HepG2 (cell line): ENCODE measurements around the gene TTBK2. TPM values are rescaled to one million over a fixed set of nuclear protein-coding genes. Genes with fewer than 3 reads are reported as not detected.

Experiments
- ATAC-seq: fragments of 200-7000 bp; cut with Tn5 transposase; 3 replicates; pipeline ENCODE4 v1.9.1; 2020; ENCODE audit warnings: mild to moderate bottlenecking, moderate library complexity
- BruUV-seq: library from RNA; stranded (reverse); fragments of 400-500 nt; replicated peaks from 2 replicates; lab custom pipeline; 2021; lab: Mats Ljungman, UMichigan
- CTCF ChIA-PET: fragments of 300-600 bp; formaldehyde crosslinking; extraction: SDS; loops from one replicate; lab custom pipeline; 2021; ENCODE audit warnings: low total read pairs, inconsistent platforms, low intra/inter-chr PET ratio; lab: Yijun Ruan, JAX
- POLR2A ChIA-PET: fragments of 350-600 bp; sonication (Branson Sonifier 250); formaldehyde crosslinking; loops from one replicate; lab custom pipeline; 2020; ENCODE audit warnings: antibody characterized with exemption, inconsistent platforms; lab: Yijun Ruan, JAX
- DNase-seq: peaks from one replicate; pipeline ENCODE4 v3.0.0-alpha.2; 2015; ENCODE audit warnings: low spot score
- FAIRE-seq: peaks from 3 replicates; lab custom pipeline; 2011; peaks lifted over from hg19 to GRCh38; lab: Jason Lieb, UNC
- H2AFZ ChIP-seq: one replicate; pipeline ENCODE4 v1.6.1; 2011; ENCODE audit warnings: low read length, inconsistent platforms
- H3K27ac ChIP-seq: fragments of 300-600 bp; 3 replicates; pipeline ENCODE4 v1.8.0; 2011; ENCODE audit warnings: mixed run types, mild to moderate bottlenecking, mixed read lengths, low read length, inconsistent platforms; ENCODE audit not compliant: insufficient read depth; ENCODE audit errors: extremely low read length
- H3K27me3 ChIP-seq, 2 experiments: fragments of 200-600 bp in 1 of 2; 2 replicates in 1 of 2; 3 replicates in 1 of 2; pipeline versions ENCODE4 v1.6.0 to v1.8.0; 2011; ENCODE audit warnings: low read length in 2 of 2, mild to moderate bottlenecking in 2 of 2, moderate library complexity in 2 of 2, inconsistent platforms in 1 of 2; ENCODE audit not compliant: insufficient read depth in 2 of 2, control insufficient read depth in 1 of 2
- H3K36me3 ChIP-seq, 2 experiments: fragments of 200-600 bp in 1 of 2; replicated peaks in 1 of 2; 2 replicates in 1 of 2; 3 replicates in 1 of 2; pipeline versions ENCODE4 v1.5.1 to v1.8.0; 2011; ENCODE audit warnings: low read length in 2 of 2, inconsistent platforms in 1 of 2; ENCODE audit not compliant: insufficient read depth in 2 of 2, control insufficient read depth in 1 of 2
- H3K4me1 ChIP-seq: 2 replicates; pipeline ENCODE4 v1.5.1; 2012; ENCODE audit warnings: low read length, inconsistent platforms; ENCODE audit not compliant: insufficient read depth
- H3K4me2 ChIP-seq: 2 replicates; pipeline ENCODE4 v1.6.0; 2011; ENCODE audit warnings: low read depth, low read length, inconsistent platforms
- H3K4me3 ChIP-seq, 3 experiments: fragments of 200-600 bp in 1 of 3; sonication (generic), shearing (Covaris generic) in 1 of 3; replicated peaks in 1 of 3; 2 replicates each; pipeline ENCODE4 v1.5.1; 2011 to 2016; ENCODE audit warnings: low read length in 3 of 3, inconsistent platforms in 2 of 3, low read depth in 2 of 3, mild to moderate bottlenecking in 2 of 3, control low read depth in 1 of 3, mixed read lengths in 1 of 3; ENCODE audit not compliant: insufficient read depth in 1 of 3
- H3K79me2 ChIP-seq: one replicate; pipeline ENCODE4 v1.6.1; 2011; ENCODE audit warnings: low read length, inconsistent platforms; ENCODE audit not compliant: insufficient read depth
- H3K9ac ChIP-seq: 2 replicates; pipeline ENCODE4 v1.6.0; 2011; ENCODE audit warnings: mild to moderate bottlenecking, low read depth, low read length, inconsistent platforms; ENCODE audit not compliant: insufficient read depth
- H3K9me3 ChIP-seq: 2 replicates; pipeline ENCODE4 v1.5.1; 2012; ENCODE audit warnings: mild to moderate bottlenecking, low read length
- H4K20me1 ChIP-seq: 2 replicates; pipeline ENCODE4 v1.6.0; 2011; ENCODE audit warnings: inconsistent platforms, mild to moderate bottlenecking, low read length, moderate library complexity; ENCODE audit not compliant: insufficient read depth
- AGO2 ChIP-seq: fragments of 200-400 bp; formaldehyde crosslinking; optimal IDR thresholded peaks from 2 replicates; pipeline ENCODE3; 2017; ENCODE audit warnings: mild to moderate bottlenecking, low read depth, low read length, moderate library complexity
- ARID5B ChIP-seq: IDR thresholded peaks from 2 replicates; pipeline ENCODE4 v1.4.0; 2020; ENCODE audit warnings: mild to moderate bottlenecking, missing genetic modification reagents
- CEBPZ ChIP-seq: IDR thresholded peaks from 2 replicates; pipeline ENCODE4 v1.6.1; 2012; ENCODE audit warnings: low read length, improper control_type of control experiment
- HIC2 ChIP-seq: sonication (generic); formaldehyde crosslinking; IDR thresholded peaks from 2 replicates; pipeline ENCODE4 v1.9.0; 2022; ENCODE audit warnings: low read depth, missing genetic modification reagents
- NFRKB ChIP-seq: fragments of 450-650 bp; IDR thresholded peaks from 2 replicates; pipeline ENCODE4 v1.6.1; 2017
- PATZ1 ChIP-seq: sonication (generic); formaldehyde crosslinking; IDR thresholded peaks from 2 replicates; pipeline ENCODE4 v1.4.0; 2020; ENCODE audit warnings: missing genetic modification reagents
- ZBTB7B ChIP-seq: sonication (generic); formaldehyde crosslinking; IDR thresholded peaks from 2 replicates; pipeline ENCODE4 v1.4.0; 2020; ENCODE audit warnings: missing genetic modification reagents
- ZFX ChIP-seq: sonication (generic); formaldehyde crosslinking; IDR thresholded peaks from 2 replicates; pipeline ENCODE4 v1.4.0; 2020; ENCODE audit warnings: mild to moderate bottlenecking, low read depth, missing genetic modification reagents, moderate library complexity
- ZNF709 ChIP-seq: sonication (generic); formaldehyde crosslinking; IDR thresholded peaks from 2 replicates; pipeline ENCODE4 v1.5.0; 2020; ENCODE audit warnings: mild to moderate bottlenecking, missing genetic modification reagents
- ZNF761 ChIP-seq: sonication (generic); formaldehyde crosslinking; conservative IDR thresholded peaks from 2 replicates; pipeline ENCODE4 v1.4.0; 2020; ENCODE audit warnings: mild to moderate bottlenecking, missing genetic modification reagents
- WGBS: methylation state at CpG from one replicate; pipeline ENCODE4 v1.1.6; 2017; ENCODE audit warnings: low lambda C conversion rate; 5-methylcytosine and 5-hydroxymethylcytosine counted together
- in situ Hi-C: cut with HindIII; loops from 2 replicates; pipeline ENCODE4 v1.10.0; 2017; ENCODE audit warnings: low pct_unique_long_range_greater_than_20kb; ENCODE audit not compliant: extremely low pct_ligation_motif_present
- intact Hi-C: fragments of 100-400 bp; cut with micrococcal nuclease; formaldehyde crosslinking; loops from one replicate; pipeline ENCODE4 v1.10.0; 2022; ENCODE audit not compliant: unreplicated experiment
- polyA plus RNA-seq, 8 experiments: library from polyadenylated mRNA; depleted of rRNA in 3 of 8; stranded (reverse) in 7 of 8; unstranded in 1 of 8; fragments of >200 nt; fragmentation: Illumina TruSeq in 4 of 8; extraction: Trizol in 4 of 8; gene quantifications; 2 replicates each; pipeline versions ENCODE4 v1.2.1 to v1.2.3, GENCODE V29; 2011 to 2016; ENCODE audit warnings: low read depth in 4 of 8, missing spikeins in 1 of 8, mixed read lengths in 1 of 8; ENCODE audit not compliant: insufficient read depth in 1 of 8
- total RNA-seq, 5 experiments: library from RNA; depleted of rRNA; stranded (reverse); fragments of >200 nt; fragmentation: Illumina TruSeq; extraction: Trizol; gene quantifications; 2 replicates each; pipeline ENCODE4 v1.2.3, GENCODE V29; 2016; ENCODE audit warnings: low read depth in 1 of 5

The TTBK2 gene
- total and polyA plus RNA-seq, 2 of the 13 experiments (the other 11 are each of a cell fraction or from before 2014, with no cell fraction given): 5.1 to 7.4 TPM

- peaks cover 12% of the 10 kb centered on the region for H3K79me2 ChIP-seq
- H3K9ac ChIP-seq: peak overlapping the region; percentile 86
- no peaks in the 10 kb centered on the region for H3K9me3 ChIP-seq
- intact Hi-C loops: no loop called here
- no peak overlapping the region for H2AFZ ChIP-seq
- ChIA-PET CTCF (interaction anchor here (3.3 kb wide), 1 partner anchor 190 kb away, joined by 22 read pairs; no protein-coding TSS in a partner anchor), POLR2A (no interaction called here)
- no peak for FAIRE-seq
- in situ Hi-C loops: loop anchor here (5.0 kb wide), 1 partner anchor 186 kb away; the partner anchor contains the start of gene TTBK2
- DNase-seq: no peak
- H4K20me1 ChIP-seq: 0 out of 2 replicates have a peak, but pooled peaks cover 2% of the 10 kb centered on the region
- BruUV-seq: no TSS peak
- H3K27me3 ChIP-seq: no peaks in the 10 kb centered on the region
- WGBS: 40% methylated on average over 7 of the region's 55 CpGs
- peak; percentile 58 for ATAC-seq
- peak overlapping the region; percentile 76 to 94 (median 86) for H3K4me3 ChIP-seq
- H3K27ac ChIP-seq: peak overlapping the region; percentile 66
- H3K4me1 ChIP-seq: peaks cover 21% of the 10 kb centered on the region
- peak overlapping the region; percentile 80 for H3K4me2 ChIP-seq
- H3K36me3 ChIP-seq: peaks cover 17 to 42% of the 10 kb centered on the region in 2 experiments
- TF ChIP-seq AGO2 (peak; percentile 15), ARID5B (CRISPR knock-in tag) (no peak), HIC2 (no peak), ZNF761 (CRISPR knock-in tag) (no peak), PATZ1 (0 out of 2 replicates have a peak, but pooled peaks have one; percentile 7), NFRKB (no peak), ZNF709 (CRISPR knock-in tag) (peak; percentile 32; the same call in 1 of the 2 replicates), ZFX (CRISPR knock-in tag) (peak; percentile 8; the same call in 1 of the 2 replicates), CEBPZ (no peak), ZBTB7B (CRISPR knock-in tag) (0 out of 2 replicates have a peak, but pooled peaks have one; percentile 12)
Observed at GRCh38 chr15:42736178-42736792, 184.3 kb downstream of the TTBK2 start.
